Measurements from ENCODE around the gene PLPPR1. TPM values are rescaled to one million over a fixed set of nuclear protein-coding genes. Genes with fewer than 3 reads are reported as not detected.

Gene PLPPR1
- total RNA-seq, 1 experiment from 2014 or later, result not detected

DNA sequence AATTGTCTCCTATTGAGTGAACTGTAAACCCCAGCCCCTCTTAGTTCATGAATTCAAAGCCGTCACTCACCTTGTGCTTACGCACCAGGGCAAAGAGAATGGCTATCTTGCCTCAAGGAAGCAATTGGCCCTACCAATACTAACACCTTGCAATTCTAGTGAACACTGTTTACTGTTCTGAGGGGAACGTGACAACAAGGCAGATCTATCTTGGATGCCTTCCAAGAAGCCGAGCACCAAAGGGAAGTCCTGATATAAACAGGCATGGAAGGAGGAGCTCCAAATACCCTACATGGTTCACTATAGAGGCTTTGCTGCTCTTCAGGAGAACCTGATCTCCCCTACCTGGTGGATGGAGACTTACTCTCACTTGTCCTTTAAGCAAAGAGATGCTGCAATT lies 1.7 kb upstream of the PLPPR1 start:
- ChIA-PET CTCF (no interaction called here), POLR2A (no interaction called here)
- no peak for DNase-seq (ENCODE audit: low read depth, low spot score)
- H3K4me1 ChIP-seq (ENCODE audit: control insufficient read depth, insufficient read depth, low read length), result no peaks in the 10 kb centered on the region
- TF ChIP-seq POLR2AphosphoS5 (IDR thresholded peaks at IDR 0.05; ENCODE audit: low read depth, low read length), result no peak
- no peak for TF ChIP-seq TCF7L2 (IDR thresholded peaks at IDR 0.05; ENCODE audit: low read depth, low read length)
- TF ChIP-seq, protein P1, sequence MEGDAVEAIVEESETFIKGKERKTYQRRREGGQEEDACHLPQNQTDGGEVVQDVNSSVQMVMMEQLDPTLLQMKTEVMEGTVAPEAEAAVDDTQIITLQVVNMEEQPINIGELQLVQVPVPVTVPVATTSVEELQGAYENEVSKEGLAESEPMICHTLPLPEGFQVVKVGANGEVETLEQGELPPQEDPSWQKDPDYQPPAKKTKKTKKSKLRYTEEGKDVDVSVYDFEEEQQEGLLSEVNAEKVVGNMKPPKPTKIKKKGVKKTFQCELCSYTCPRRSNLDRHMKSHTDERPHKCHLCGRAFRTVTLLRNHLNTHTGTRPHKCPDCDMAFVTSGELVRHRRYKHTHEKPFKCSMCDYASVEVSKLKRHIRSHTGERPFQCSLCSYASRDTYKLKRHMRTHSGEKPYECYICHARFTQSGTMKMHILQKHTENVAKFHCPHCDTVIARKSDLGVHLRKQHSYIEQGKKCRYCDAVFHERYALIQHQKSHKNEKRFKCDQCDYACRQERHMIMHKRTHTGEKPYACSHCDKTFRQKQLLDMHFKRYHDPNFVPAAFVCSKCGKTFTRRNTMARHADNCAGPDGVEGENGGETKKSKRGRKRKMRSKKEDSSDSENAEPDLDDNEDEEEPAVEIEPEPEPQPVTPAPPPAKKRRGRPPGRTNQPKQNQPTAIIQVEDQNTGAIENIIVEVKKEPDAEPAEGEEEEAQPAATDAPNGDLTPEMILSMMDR (IDR thresholded peaks at IDR 0.05), result no peak
- TF ChIP-seq SIN3A (IDR thresholded peaks at IDR 0.05; ENCODE audit: borderline replicate concordance, insufficient read depth, low read depth, low read length), result no peak
- no peak for TF ChIP-seq REST (IDR thresholded peaks at IDR 0.05; ENCODE audit: insufficient read depth in 1 of 2, low read depth in 2 of 2, low read length in 1 of 2)
- H3K36me3 ChIP-seq (ENCODE audit: control insufficient read depth, insufficient read depth, low read length), result no peaks in the 10 kb centered on the region
- H3K9me3 ChIP-seq (ENCODE audit: control insufficient read depth, insufficient read depth, low read depth, low read length), result no peaks in the 10 kb centered on the region
- no TSS peak for BruUV-seq (replicated peaks)
- in situ Hi-C loops (cut with HindIII; ENCODE audit: low pct_unique_long_range_greater_than_20kb, low sequenced_read_pairs), result no loop called here
- intact Hi-C loops (cut with micrococcal nuclease; ENCODE audit: unreplicated experiment), result no loop called here
- no peak overlapping the region for H3K27ac ChIP-seq (ENCODE audit: low read length)
- peaks cover 13% of the 10 kb centered on the region for H3K27me3 ChIP-seq (ENCODE audit: control insufficient read depth, insufficient read depth, low read length)
- ATAC-seq, result no peak
- no peak overlapping the region for H3K4me3 ChIP-seq (ENCODE audit: low read depth in 2 of 2, low read length in 2 of 2)

- no peak overlapping the region for H3K27ac ChIP-seq (ENCODE audit: low read length)
- H3K9me3 ChIP-seq (ENCODE audit: control insufficient read depth, insufficient read depth, low read depth, low read length), result no peaks in the 10 kb centered on the region
- intact Hi-C loops (cut with micrococcal nuclease; ENCODE audit: unreplicated experiment), result no loop called here
- ATAC-seq, result no peak
- no TSS peak for BruUV-seq (replicated peaks)
- no peaks in the 10 kb centered on the region for H3K36me3 ChIP-seq (ENCODE audit: control insufficient read depth, insufficient read depth, low read length)
- ChIA-PET CTCF (no interaction called here), POLR2A (no interaction called here)
- no peak for DNase-seq (ENCODE audit: low read depth, low spot score)
- H3K27me3 ChIP-seq (ENCODE audit: control insufficient read depth, insufficient read depth, low read length), result peaks cover 13% of the 10 kb centered on the region
- TF ChIP-seq REST (IDR thresholded peaks at IDR 0.05; ENCODE audit: insufficient read depth in 1 of 2, low read depth in 2 of 2, low read length in 1 of 2), result no peak
- TF ChIP-seq POLR2AphosphoS5 (IDR thresholded peaks at IDR 0.05; ENCODE audit: low read depth, low read length), result no peak
- TF ChIP-seq TCF7L2 (IDR thresholded peaks at IDR 0.05; ENCODE audit: low read depth, low read length), result no peak
- TF ChIP-seq, protein P1 (IDR thresholded peaks at IDR 0.05), result no peak
- no peak for TF ChIP-seq SIN3A (IDR thresholded peaks at IDR 0.05; ENCODE audit: borderline replicate concordance, insufficient read depth, low read depth, low read length)
- no peaks in the 10 kb centered on the region for H3K4me1 ChIP-seq (ENCODE audit: control insufficient read depth, insufficient read depth, low read length)
- H3K4me3 ChIP-seq (ENCODE audit: low read depth in 2 of 2, low read length in 2 of 2), result no peak overlapping the region
- in situ Hi-C loops (cut with HindIII; ENCODE audit: low pct_unique_long_range_greater_than_20kb, low sequenced_read_pairs), result no loop called here
Measured at GRCh38 chr9:101027236-101027635, 1.3 kb upstream of the PLPPR1 start.

Measured in Panc1 (cell line).